ENCODE data around the gene AGBL1.

Gene AGBL1

GRCh38 chr15:86653344-86654197 lies 573.9 kb downstream of the AGBL1 start:
- no peak for DNase-seq

- DNase-seq: no peak
These were observed 574.8 kb downstream of the AGBL1 start for GRCh38 chr15:86654501-86654900.

GRCh38 chr15:86657305-86657704 lies 577.6 kb downstream of the AGBL1 start:
- DNase-seq: no peak

GRCh38 chr15:86659724-86660411 lies 580.2 kb downstream of the AGBL1 start:
- DNase-seq: no peak

- DNase-seq: no peak
These were observed 581.9 kb downstream of the AGBL1 start for GRCh38 chr15:86661580-86661979.

- DNase-seq: no peak
These were observed 583.6 kb downstream of the AGBL1 start for GRCh38 chr15:86663304-86663703.

- DNase-seq: no peak
These were observed 584.3 kb downstream of the AGBL1 start for GRCh38 chr15:86663979-86664378.

GRCh38 chr15:86664581-86664980 lies 584.9 kb downstream of the AGBL1 start:
- DNase-seq: no peak

- DNase-seq: no peak
These were observed 596.3 kb downstream of the AGBL1 start for GRCh38 chr15:86676002-86676401.

- no peak for DNase-seq
These were observed 597.6 kb downstream of the AGBL1 start for GRCh38 chr15:86677278-86677677.

GRCh38 chr15:86685263-86685662 lies 605.6 kb downstream of the AGBL1 start:
- no peak for DNase-seq

GRCh38 chr15:86689006-86689405 lies 609.3 kb downstream of the AGBL1 start:
- DNase-seq: no peak

- no peak for DNase-seq
These were observed 610.9 kb downstream of the AGBL1 start for GRCh38 chr15:86690566-86690965.

- DNase-seq: no peak
These were observed 611.5 kb downstream of the AGBL1 start for GRCh38 chr15:86691091-86691663.

GRCh38 chr15:86700864-86701610 lies 621.4 kb downstream of the AGBL1 start:
- DNase-seq: no peak

- DNase-seq: no peak
These were observed 621.9 kb downstream of the AGBL1 start for GRCh38 chr15:86701611-86701963.

GRCh38 chr15:86706813-86707212 lies 627.1 kb downstream of the AGBL1 start:
- DNase-seq: no peak

GRCh38 chr15:86711476-86711875 lies 631.8 kb downstream of the AGBL1 start:
- no peak for DNase-seq

GRCh38 chr15:86714241-86714640 lies 634.6 kb downstream of the AGBL1 start:
- DNase-seq: no peak

- no peak for DNase-seq
These were observed 646.0 kb downstream of the AGBL1 start for GRCh38 chr15:86725628-86726027.

- DNase-seq: no peak
These were observed 655.8 kb downstream of the AGBL1 start for GRCh38 chr15:86735247-86736040.

- DNase-seq: no peak
These were observed 662.2 kb downstream of the AGBL1 start for GRCh38 chr15:86741917-86742316.
